AG04449 (cell line): Measurements from ENCODE around the gene TRIM7.

Experiments
- CTCF ChIA-PET: fragments of 350-600 bp; formaldehyde crosslinking; extraction: SDS; loops from one replicate; lab custom pipeline; 2021; ENCODE audit warnings: antibody characterized with exemption; lab: Yijun Ruan, JAX
- POLR2A ChIA-PET: fragments of 400-600, 350-600 bp; formaldehyde crosslinking; extraction: SDS; loops from one replicate; lab custom pipeline; 2020; ENCODE audit warnings: antibody characterized with exemption, inconsistent platforms; lab: Yijun Ruan, JAX
- DNase-seq: peaks from one replicate; pipeline ENCODE4 v3.0.0-alpha.2; 2010; ENCODE audit warnings: low read depth, low spot score
- H3K4me3 ChIP-seq: 2 replicates; pipeline ENCODE4 v1.5.1; 2011; ENCODE audit warnings: low read depth, mild to moderate bottlenecking, control low read depth, low read length
- TF ChIP-seq, protein P1 (sequence below): IDR thresholded peaks from one replicate; pipeline ENCODE4 v1.5.1; 2011; ENCODE audit warnings: mild to moderate bottlenecking, moderate library complexity, low read length, control low read depth, inconsistent platforms; ENCODE audit not compliant: insufficient read depth; ENCODE audit errors: missing control alignments

The TRIM7 gene

DNA sequence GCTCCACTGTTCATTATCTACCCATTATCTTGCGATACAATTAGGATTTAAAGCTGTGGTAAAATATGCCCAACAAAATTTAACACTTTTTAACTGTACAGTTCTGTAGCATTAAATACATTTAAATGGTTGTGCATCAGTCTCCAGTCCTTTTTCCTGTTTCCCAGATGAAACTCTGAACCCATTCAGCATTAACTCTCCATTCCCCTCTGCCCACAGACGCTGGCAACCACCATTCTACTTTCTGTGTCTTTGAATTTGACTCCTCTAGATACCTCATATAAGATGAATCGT is 2.9 kb upstream of the TRIM7 start:
- H3K4me3 ChIP-seq, result no peak overlapping the region
- ChIA-PET POLR2A (interaction anchor here (0.9 to 2.7 kb wide), 6 partner anchors 14 to 53 kb away, joined by 3 to 26 read pairs (median 12); partner anchors contain the start of gene TRIM52), CTCF (interaction anchor here (1.2 to 4.4 kb wide), 5 partner anchors 10 to 25 kb away, joined by 3 to 29 read pairs (median 8); no protein-coding TSS in a partner anchor)
- DNase-seq, result no peak
- TF ChIP-seq, protein P1, sequence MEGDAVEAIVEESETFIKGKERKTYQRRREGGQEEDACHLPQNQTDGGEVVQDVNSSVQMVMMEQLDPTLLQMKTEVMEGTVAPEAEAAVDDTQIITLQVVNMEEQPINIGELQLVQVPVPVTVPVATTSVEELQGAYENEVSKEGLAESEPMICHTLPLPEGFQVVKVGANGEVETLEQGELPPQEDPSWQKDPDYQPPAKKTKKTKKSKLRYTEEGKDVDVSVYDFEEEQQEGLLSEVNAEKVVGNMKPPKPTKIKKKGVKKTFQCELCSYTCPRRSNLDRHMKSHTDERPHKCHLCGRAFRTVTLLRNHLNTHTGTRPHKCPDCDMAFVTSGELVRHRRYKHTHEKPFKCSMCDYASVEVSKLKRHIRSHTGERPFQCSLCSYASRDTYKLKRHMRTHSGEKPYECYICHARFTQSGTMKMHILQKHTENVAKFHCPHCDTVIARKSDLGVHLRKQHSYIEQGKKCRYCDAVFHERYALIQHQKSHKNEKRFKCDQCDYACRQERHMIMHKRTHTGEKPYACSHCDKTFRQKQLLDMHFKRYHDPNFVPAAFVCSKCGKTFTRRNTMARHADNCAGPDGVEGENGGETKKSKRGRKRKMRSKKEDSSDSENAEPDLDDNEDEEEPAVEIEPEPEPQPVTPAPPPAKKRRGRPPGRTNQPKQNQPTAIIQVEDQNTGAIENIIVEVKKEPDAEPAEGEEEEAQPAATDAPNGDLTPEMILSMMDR, result no peak

DNA sequence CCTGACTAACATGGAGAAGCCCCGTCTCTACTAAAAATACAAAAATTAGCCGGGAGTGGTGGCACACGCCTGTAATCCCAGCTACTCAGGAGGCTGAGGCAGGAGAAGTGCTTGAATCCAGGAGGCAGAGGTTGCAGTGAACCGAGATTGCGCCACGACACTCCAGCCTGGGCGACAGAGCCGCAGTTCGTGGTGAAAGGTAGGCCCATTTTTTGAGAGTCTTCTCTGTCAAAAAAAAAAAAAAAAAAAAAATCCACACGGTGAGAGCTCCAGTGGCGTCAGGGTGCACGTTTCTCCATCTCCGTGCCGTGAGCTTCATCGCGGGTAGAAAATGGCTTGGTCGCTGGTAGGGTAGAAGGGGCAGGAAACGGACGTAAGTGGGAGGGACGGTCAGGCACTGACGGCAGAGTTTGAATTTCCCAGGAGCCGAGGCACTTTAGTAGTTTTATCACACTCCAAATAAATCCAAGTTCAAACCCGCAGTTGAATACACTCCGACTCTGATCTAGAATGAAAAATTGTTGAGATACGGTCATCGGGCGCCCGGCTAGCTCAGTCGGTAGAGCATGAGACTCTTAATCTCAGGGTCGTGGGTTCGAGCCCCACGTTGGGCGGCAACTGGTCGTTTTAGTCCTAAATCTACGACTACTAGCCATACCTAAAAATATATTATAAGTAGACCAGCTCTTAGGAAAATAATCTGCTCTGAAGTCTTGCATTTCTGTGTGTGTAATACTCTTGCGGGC is 2.4 kb upstream of the TRIM7 start:
- CTCF ChIA-PET, result interaction anchor here (1.0 to 4.4 kb wide), 8 partner anchors 10 to 25 kb away, joined by 3 to 29 read pairs (median 8); partner anchors contain the start of gene TRIM41
- POLR2A ChIA-PET, result interaction anchor here (0.9 to 2.7 kb wide), 8 partner anchors 15 to 54 kb away, joined by 3 to 26 read pairs (median 8); partner anchors contain the start of genes RACK1, TRIM41 and TRIM52
- DNase-seq, result peak; percentile 71
- H3K4me3 ChIP-seq, result peak overlapping the region; percentile 57
- TF ChIP-seq, protein P1, result no peak

DNA sequence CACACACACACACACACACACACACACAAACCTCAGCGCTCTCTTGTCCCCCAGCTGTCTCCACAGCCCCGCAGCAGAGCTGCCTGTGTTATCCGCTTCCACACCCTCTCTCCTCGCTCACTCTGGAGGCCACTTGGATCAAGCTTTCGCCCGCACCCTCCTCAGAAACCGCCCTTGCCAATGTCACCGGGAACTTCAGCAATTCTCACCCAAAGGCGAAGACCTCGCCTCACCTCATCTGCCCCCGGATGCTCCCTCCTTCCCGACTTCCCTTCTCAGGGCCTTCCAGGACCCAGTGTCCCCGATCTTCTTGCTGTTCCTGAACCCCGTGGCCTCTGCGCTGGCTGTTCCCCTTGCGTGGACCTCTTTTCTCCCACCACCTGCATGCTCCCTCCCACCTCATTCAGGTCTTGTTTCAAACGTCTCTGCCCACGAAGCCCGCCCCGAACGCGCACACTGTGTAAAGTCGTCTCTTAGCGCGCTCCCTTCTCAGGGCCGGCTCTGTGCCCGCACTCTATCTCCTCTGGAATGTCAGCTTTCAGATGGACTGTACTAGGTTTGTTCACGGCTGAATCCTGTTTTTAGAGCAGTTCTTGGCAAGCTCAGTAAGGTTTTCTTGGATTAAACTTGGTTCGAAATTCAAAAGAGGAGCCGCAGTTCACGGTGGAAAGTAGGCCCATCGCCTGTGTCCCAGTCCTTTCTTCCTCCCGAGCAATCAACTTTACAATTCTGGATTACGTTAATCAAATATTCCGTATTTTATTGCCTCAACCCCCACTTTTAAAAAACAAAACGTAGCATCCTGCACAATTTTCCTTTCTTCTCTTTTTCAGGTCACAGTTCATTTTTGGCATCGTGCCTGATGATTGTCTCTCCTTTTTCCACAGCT is 1.0 kb upstream of the TRIM7 start:
- TF ChIP-seq, protein P1, result no peak
- peak overlapping the region; percentile 52 for H3K4me3 ChIP-seq
- no peak for DNase-seq
- ChIA-PET POLR2A (interaction anchor here (1.3 to 2.7 kb wide), 6 partner anchors 14 to 55 kb away, joined by 5 to 26 read pairs (median 12); partner anchors contain the start of genes TRIM41 and TRIM52), CTCF (interaction anchor here (1.0 to 4.4 kb wide), 6 partner anchors 8 to 17 kb away, joined by 4 to 29 read pairs (median 8); partner anchors contain the start of gene TRIM41)

DNA sequence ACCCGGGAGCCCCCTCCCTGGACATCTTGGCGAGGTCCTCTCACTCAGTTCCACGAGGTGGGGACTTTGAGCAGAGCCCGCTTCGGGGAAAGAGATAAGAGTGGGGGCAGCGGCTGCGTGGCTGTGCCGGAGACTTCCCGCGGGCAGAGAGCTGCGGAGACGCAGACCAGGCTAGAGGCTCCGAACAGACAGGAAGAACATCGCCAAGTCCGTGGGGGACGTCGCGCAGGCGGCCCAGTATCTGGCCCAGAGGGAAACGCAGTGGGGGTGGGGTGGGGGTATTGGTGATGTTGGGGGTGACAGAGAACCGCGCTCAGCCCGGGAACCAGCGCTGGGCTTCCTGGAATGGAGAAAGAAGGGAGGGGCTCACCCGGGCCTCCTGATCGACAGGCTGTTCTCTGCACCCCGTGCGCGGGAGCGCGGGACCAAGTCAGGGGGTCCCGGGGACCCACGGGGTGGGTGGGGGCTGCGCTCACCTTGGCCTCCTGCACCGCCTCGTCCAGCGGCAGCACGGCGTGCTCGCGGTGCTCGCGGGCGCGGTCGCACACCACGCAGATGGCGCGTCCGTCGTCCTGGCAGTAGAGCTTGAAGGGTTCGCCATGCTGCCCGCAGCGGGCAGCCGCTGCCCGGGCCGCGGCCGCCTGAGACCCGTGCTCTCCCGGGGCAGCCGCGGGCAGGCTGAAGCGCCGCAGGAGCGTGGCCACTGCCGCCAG is 727 bp downstream of the TRIM7 start:
- ChIA-PET CTCF (interaction anchor here (0.8 to 4.4 kb wide), 7 partner anchors 8 to 23 kb away, joined by 3 to 29 read pairs (median 3); no protein-coding TSS in a partner anchor), POLR2A (interaction anchor here (0.6 to 1.5 kb wide), 4 partner anchors 11 to 46 kb away, joined by 4 to 17 read pairs (median 6); partner anchors contain the start of gene TRIM41)
- TF ChIP-seq, protein P1, result no peak

DNA sequence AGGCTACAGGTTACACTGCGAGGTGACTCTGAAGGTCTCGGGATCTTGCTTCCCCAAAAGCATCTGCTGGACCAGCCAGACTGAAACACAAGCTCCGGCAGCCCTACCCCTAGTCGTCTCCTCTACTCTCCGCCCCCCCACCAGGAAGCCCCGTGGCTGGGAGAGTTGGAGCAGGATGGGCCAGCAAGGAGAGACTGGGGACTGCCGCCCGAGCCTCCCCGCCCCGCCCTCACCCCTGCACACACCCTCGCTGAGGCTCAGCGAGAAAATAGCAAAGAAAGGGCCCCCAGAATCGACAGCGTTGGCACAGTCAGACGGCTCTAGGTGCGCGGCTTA is 1.3 kb downstream of the TRIM7 start:
- no peak for DNase-seq
- POLR2A ChIA-PET, result interaction anchor here (0.6 kb wide), 1 partner anchor 46 kb away, joined by 4 read pairs; no protein-coding TSS in a partner anchor
- CTCF ChIA-PET, result interaction anchor here (1.0 to 2.9 kb wide), 3 partner anchors 10 to 19 kb away, joined by 3 to 16 read pairs (median 4); no protein-coding TSS in a partner anchor
- TF ChIP-seq, protein P1, result no peak
- H3K4me3 ChIP-seq, result peak overlapping the region; percentile 62

More for the DNA sequence above, 727 bp downstream of the TRIM7 start:
- no peak for DNase-seq
- peak overlapping the region; percentile 62 for H3K4me3 ChIP-seq
